Gastrocnemius medialis (tissue), 4 donors: Measurements from ENCODE around the gene PIAS1. TPM values are rescaled to one million over a fixed set of nuclear protein-coding genes. Genes with fewer than 3 reads are reported as not detected.

Source experiments
- ATAC-seq, 2 donors: fragments of 150-250 bp; one replicate each; pipeline ENCODE4 v1.9.1; 2016
- DNase-seq, 2 donors: peaks; one replicate each; pipeline ENCODE4 v3.0.0-alpha.2; 2019
- H3K27ac ChIP-seq, 4 donors: fragments of 200-600 bp; sonication (generic); 1 replicate in 1 of 4; 2 replicates in 3 of 4; pipeline ENCODE4 v1.5.1; 2016 to 2018; ENCODE audit warnings: mild to moderate bottlenecking in 2 of 4, moderate library complexity in 1 of 4
- H3K27me3 ChIP-seq, 3 donors: fragments of 200-600 bp; sonication (generic) in 2 of 3; 1 replicate in 1 of 3; 2 replicates in 2 of 3; pipeline versions ENCODE4 v1.5.1 to v1.6.0; 2016 to 2019; ENCODE audit warnings: mild to moderate bottlenecking in 1 of 3, moderate library complexity in 1 of 3
- H3K36me3 ChIP-seq, 2 donors: fragments of 200-600 bp; sonication (generic) in 1 of 2; one replicate each; pipeline ENCODE4 v1.5.1; 2017 to 2018
- H3K4me1 ChIP-seq, 2 donors: fragments of 200-600 bp; sonication (generic) in 1 of 2; one replicate each; pipeline ENCODE4 v1.5.1; 2016 to 2017; ENCODE audit warnings: mild to moderate bottlenecking in 2 of 2
- H3K4me3 ChIP-seq, 4 donors: fragments of 200-600 bp; sonication (generic) in 3 of 4; 1 replicate in 1 of 4; 2 replicates in 3 of 4; pipeline ENCODE4 v1.5.1; 2016 to 2019; ENCODE audit warnings: mild to moderate bottlenecking in 2 of 4
- H3K9me3 ChIP-seq, 3 donors: fragments of 200-600 bp; sonication (generic) in 2 of 3; 1 replicate in 1 of 3; 2 replicates in 2 of 3; pipeline ENCODE4 v1.5.1; 2016 to 2019
- CTCF ChIP-seq, 5 experiments: fragments of 450-650 bp in 3 of 5; fragments of 200-600 bp in 2 of 5; sonication (generic) in 2 of 5; IDR thresholded peaks in 4 of 5; conservative IDR thresholded peaks in 1 of 5; 1 replicate in 4 of 5; 2 replicates in 1 of 5; pipeline ENCODE4 v1.5.1; 2016 to 2019; ENCODE audit warnings: antibody characterized with exemption in 5 of 5, mild to moderate bottlenecking in 3 of 5, moderate library complexity in 3 of 5
- POLR2A ChIP-seq, 2 donors: fragments of 450-650 bp; IDR thresholded peaks; one replicate each; pipeline ENCODE4 v1.6.1; 2017; ENCODE audit warnings: antibody characterized with exemption in 2 of 2, mild to moderate bottlenecking in 2 of 2, moderate library complexity in 2 of 2
- in situ Hi-C, 4 donors: fragments of 200-750 bp; cut with MboI; loops; one replicate each; pipeline versions ENCODE4 v1.15.0 to v1.8.0; 2017; ENCODE audit warnings: low sequenced_read_pairs in 4 of 4
- intact Hi-C: fragments of 100-400 bp; cut with DNase I; formaldehyde crosslinking; loops from one replicate; pipeline ENCODE4 v1.15.1; 2023; ENCODE audit warnings: low total_unique reads
- total RNA-seq, 4 donors: library from RNA; depleted of rRNA; stranded (reverse); fragments of >200 nt; gene quantifications; one replicate each; pipeline versions ENCODE4 v1.1.0 to v1.2.3, GENCODE V29; 2016

Gene PIAS1
- total RNA-seq, 4 donors from 2014 or later, result 16.4 to 71.9 (median 23.5) TPM

GRCh38 chr15:68098465-68098864 is 44.4 kb downstream of the PIAS1 start:
- DNase-seq (no peak), ATAC-seq (no peak)
- peaks cover 4 to 33% of the 10 kb centered on the region in 2 donors for H3K4me1 ChIP-seq
- peaks cover 0 to 4% (median 0%) of the 10 kb centered on the region in 3 donors for H3K9me3 ChIP-seq
- H3K27ac ChIP-seq, result no peak overlapping the region
- intact Hi-C loops (no loop called here), in situ Hi-C loops (no loop called here)
- H3K36me3 ChIP-seq, result peaks cover 0 to 6% of the 10 kb centered on the region in 2 donors
- no peak overlapping the region for H3K4me3 ChIP-seq
- TF ChIP-seq POLR2A (IDR thresholded peaks at IDR 0.05) (no peak), CTCF (IDR thresholded peaks at IDR 0.05 in 4 of 5, conservative IDR thresholded peaks at IDR 0.05 in 1 of 5) (no peak)
- H3K27me3 ChIP-seq, result no peaks in the 10 kb centered on the region

GRCh38 chr15:68100194-68100593 is 46.1 kb downstream of the PIAS1 start:
- in situ Hi-C loops (no loop called here), intact Hi-C loops (no loop called here)
- H3K27ac ChIP-seq, result no peak overlapping the region
- H3K4me3 ChIP-seq, result no peak overlapping the region
- H3K27me3 ChIP-seq, result no peaks in the 10 kb centered on the region
- DNase-seq, result no peak
- TF ChIP-seq POLR2A (IDR thresholded peaks at IDR 0.05) (no peak), CTCF (IDR thresholded peaks at IDR 0.05 in 4 of 5, conservative IDR thresholded peaks at IDR 0.05 in 1 of 5) (no peak)
- no peak for ATAC-seq
- peaks cover 0 to 6% of the 10 kb centered on the region in 2 donors for H3K36me3 ChIP-seq
- H3K9me3 ChIP-seq, result peaks cover 0 to 4% (median 0%) of the 10 kb centered on the region in 3 donors
- peaks cover 4 to 25% of the 10 kb centered on the region in 2 donors for H3K4me1 ChIP-seq

GRCh38 chr15:68103603-68104002 is 49.5 kb downstream of the PIAS1 start:
- TF ChIP-seq CTCF (IDR thresholded peaks at IDR 0.05 in 4 of 5, conservative IDR thresholded peaks at IDR 0.05 in 1 of 5), result no peak
- no peak for TF ChIP-seq POLR2A (IDR thresholded peaks at IDR 0.05)
- no peak overlapping the region for H3K27ac ChIP-seq
- DNase-seq (no peak), ATAC-seq (no peak)
- in situ Hi-C loops, result no loop called here
- H3K27me3 ChIP-seq, result no peaks in the 10 kb centered on the region
- intact Hi-C loops, result no loop called here
- H3K4me3 ChIP-seq, result no peak overlapping the region
- H3K36me3 ChIP-seq, result no peaks in the 10 kb centered on the region
- peaks cover 25 to 52% of the 10 kb centered on the region in 2 donors for H3K4me1 ChIP-seq
- no peaks in the 10 kb centered on the region for H3K9me3 ChIP-seq

GRCh38 chr15:68106656-68107055 is 52.5 kb downstream of the PIAS1 start:
- peaks cover 33 to 42% of the 10 kb centered on the region in 2 donors for H3K4me1 ChIP-seq
- ATAC-seq (no peak), DNase-seq (no peak)
- no peaks in the 10 kb centered on the region for H3K36me3 ChIP-seq
- intact Hi-C loops, result no loop called here
- H3K27ac ChIP-seq, result no peak overlapping the region
- no peaks in the 10 kb centered on the region for H3K27me3 ChIP-seq
- H3K4me3 ChIP-seq, result no peak overlapping the region
- H3K9me3 ChIP-seq, result no peaks in the 10 kb centered on the region
- no peak for TF ChIP-seq POLR2A (IDR thresholded peaks at IDR 0.05)
- no peak for TF ChIP-seq CTCF (IDR thresholded peaks at IDR 0.05 in 4 of 5, conservative IDR thresholded peaks at IDR 0.05 in 1 of 5)
- in situ Hi-C loops, result no loop called here

GRCh38 chr15:68107142-68107541 is 53.0 kb downstream of the PIAS1 start:
- ATAC-seq (no peak), DNase-seq (no peak)
- Histone ChIP-seq H3K27ac (no peak overlapping the region), H3K9me3 (no peaks in the 10 kb centered on the region), H3K4me3 (no peak overlapping the region), H3K27me3 (no peaks in the 10 kb centered on the region), H3K4me1 (peaks cover 38 to 47% of the 10 kb centered on the region in 2 donors), H3K36me3 (no peaks in the 10 kb centered on the region)
- TF ChIP-seq CTCF (IDR thresholded peaks at IDR 0.05 in 4 of 5, conservative IDR thresholded peaks at IDR 0.05 in 1 of 5), result no peak
- no peak for TF ChIP-seq POLR2A (IDR thresholded peaks at IDR 0.05)
- in situ Hi-C loops, result no loop called here
- intact Hi-C loops, result no loop called here
